Activated CD8-positive, alpha-beta memory T cell treated with anti-CD3 and anti-CD28 coated beads, Interleukin-2, amount 10 ng/mL, durations not matched to agents 7 days and 5 days (primary cell): Measurements from ENCODE around the gene ADH5. TPM values are rescaled to one million over a fixed set of nuclear protein-coding genes. Genes with fewer than 3 reads are reported as not detected.
"Not testable (repeated sequence)": the region's sequence is repeated elsewhere in the genome, so short reads cannot be mapped to it uniquely, and the experiment has no call there.

Experiments
- ATAC-seq: fragments of 150-1000 bp; cut with Tn5 transposase; one replicate; pipeline ENCODE4 v1.10.0; 2021; ENCODE audit warnings: moderate library complexity
- CTCF ChIA-PET: fragments of 350-600 bp; sonication (Branson Sonifier 250); formaldehyde crosslinking; loops from one replicate; lab custom pipeline; 2021; ENCODE audit warnings: antibody characterized with exemption; lab: Charles Lee
- DNase-seq: peaks from one replicate; pipeline ENCODE4 v3.0.0-alpha.2; 2020
- H3K27ac Mint-ChIP-seq: one replicate; pipeline ENCODE4 v1.8.0; 2021; ENCODE audit warnings: mild to moderate bottlenecking, mixed read lengths
- H3K27me3 Mint-ChIP-seq: one replicate; pipeline ENCODE4 v1.8.0; 2021; ENCODE audit warnings: mixed read lengths
- H3K36me3 Mint-ChIP-seq: one replicate; pipeline ENCODE4 v1.8.0; 2021; ENCODE audit warnings: mild to moderate bottlenecking, mixed read lengths
- H3K4me1 Mint-ChIP-seq: one replicate; pipeline ENCODE4 v1.8.0; 2021; ENCODE audit warnings: mixed read lengths
- H3K4me3 Mint-ChIP-seq: one replicate; pipeline ENCODE4 v1.8.0; 2021; ENCODE audit warnings: mild to moderate bottlenecking, moderate library complexity, mixed read lengths
- H3K9me3 Mint-ChIP-seq: one replicate; pipeline ENCODE4 v1.8.0; 2022; ENCODE audit warnings: low read depth, mixed read lengths
- total RNA-seq, 2 experiments: library from RNA; stranded (reverse); gene quantifications; one replicate each; pipeline ENCODE4 v1.2.3, GENCODE V29; 2021

Gene ADH5
- total RNA-seq, result 10 to 100 TPM; 97.4 to 97.8 TPM

- CTCF ChIA-PET, result interaction anchor here (1.0 to 4.2 kb wide), 6 partner anchors 32 to 946 kb away, joined by 3 to 30 read pairs (median 4); partner anchors contain the start of genes METAP1 and STPG2
- H3K9me3 Mint-ChIP-seq, result no peaks in the 10 kb centered on the region
- peaks cover 40% of the 10 kb centered on the region for H3K4me1 Mint-ChIP-seq
- H3K27ac Mint-ChIP-seq, result peak within 1 kb of the TSS; percentile 95
- peaks cover 21% of the 10 kb centered on the region for H3K36me3 Mint-ChIP-seq
- ATAC-seq (peak; percentile 97), DNase-seq (peak; percentile 94)
- peaks cover 3% of the 10 kb centered on the region for H3K27me3 Mint-ChIP-seq
- peak within 1 kb of the TSS; percentile 84 for H3K4me3 Mint-ChIP-seq
Measured at GRCh38 chr4:99088481-99089365, at the start of gene ADH5. ADH5 (minus strand) TSS chr4:99088788; CDS start chr4:99088700, 88 bp downstream.

DNA sequence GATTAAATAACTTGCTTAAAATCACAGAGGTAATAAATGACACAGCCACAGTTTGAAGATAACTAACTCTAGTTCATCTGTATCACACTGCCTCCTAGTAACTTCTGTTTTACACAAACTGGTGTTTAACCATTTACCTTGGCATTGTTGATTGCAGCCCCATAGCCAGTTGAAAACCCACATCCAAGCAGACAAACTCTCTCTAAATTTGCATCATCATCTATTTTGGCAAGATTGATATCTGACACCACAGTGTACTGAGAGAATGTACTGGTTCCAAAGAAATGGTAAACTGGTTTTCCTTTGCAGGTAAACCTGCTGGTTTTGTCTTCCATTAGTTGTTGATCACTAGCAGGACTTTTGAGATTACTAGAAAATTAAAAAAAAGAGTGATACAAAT is 47.7 kb upstream of the ADH5 start:
- no peak for ATAC-seq
- CTCF ChIA-PET, result no interaction called here
- Mint-ChIP-seq H3K4me1 (no peaks in the 10 kb centered on the region), H3K4me3 (no peak overlapping the region), H3K36me3 (no peaks in the 10 kb centered on the region), H3K27me3 (no peaks in the 10 kb centered on the region), H3K9me3 (no peaks in the 10 kb centered on the region), H3K27ac (no peak overlapping the region)
- DNase-seq, result no peak

DNA sequence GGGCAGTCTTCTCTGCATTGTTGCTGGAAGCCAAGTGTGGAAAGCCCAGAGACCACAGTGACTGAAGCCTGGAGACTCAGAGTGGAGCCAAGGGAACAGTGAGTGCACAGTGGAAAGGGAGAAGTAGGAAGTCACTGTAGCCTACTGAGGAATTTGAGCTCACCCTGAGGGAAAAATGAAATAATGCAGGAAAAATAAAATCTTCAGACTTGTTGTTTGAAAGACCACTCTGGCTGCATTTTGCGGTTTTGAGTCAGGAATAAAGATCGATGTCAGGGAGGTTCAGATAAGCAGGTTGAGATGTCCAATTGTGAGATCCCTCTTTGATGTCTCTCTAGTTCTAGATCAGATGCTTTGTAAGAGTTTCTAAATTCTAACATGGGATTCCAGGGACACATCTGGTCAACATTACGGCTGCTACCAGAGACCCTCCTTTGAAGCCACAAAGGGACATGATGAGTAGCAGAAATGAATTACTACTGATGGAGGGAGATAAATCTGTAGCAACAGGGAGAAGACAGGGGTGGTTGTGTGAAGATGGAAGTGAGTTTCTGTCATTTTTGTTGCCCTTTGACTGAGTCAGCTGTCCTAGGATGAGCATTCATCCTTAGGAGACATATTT is 47.1 kb upstream of the ADH5 start:
- Mint-ChIP-seq H3K27me3 (no peaks in the 10 kb centered on the region), H3K36me3 (no peaks in the 10 kb centered on the region), H3K4me1 (no peaks in the 10 kb centered on the region), H3K27ac (no peak overlapping the region), H3K4me3 (no peak overlapping the region), H3K9me3 (no peaks in the 10 kb centered on the region)
- no peak for ATAC-seq
- CTCF ChIA-PET, result no interaction called here
- no peak for DNase-seq

DNA sequence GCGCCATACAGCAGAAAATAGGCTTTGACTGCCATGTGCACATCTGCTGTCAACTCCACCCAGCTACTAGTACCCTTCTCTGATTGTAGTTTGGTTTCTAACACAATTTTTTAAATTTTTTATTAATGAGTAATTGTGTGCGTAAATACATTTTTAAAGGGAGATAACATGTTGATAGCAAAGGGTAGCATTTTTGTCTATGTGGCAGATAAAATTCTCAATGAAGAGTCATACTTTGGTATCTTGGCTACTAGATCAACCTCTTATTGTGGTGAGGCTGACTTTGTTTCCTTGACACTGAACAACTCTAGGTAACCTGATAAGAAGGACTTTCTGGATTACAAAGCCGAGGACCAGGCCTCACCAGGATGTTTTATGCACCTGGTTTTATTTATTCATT is 46.0 kb upstream of the ADH5 start:
- Mint-ChIP-seq H3K27me3 (peaks cover 2% of the 10 kb centered on the region), H3K27ac (no peak overlapping the region), H3K36me3 (no peaks in the 10 kb centered on the region), H3K4me3 (no peak overlapping the region), H3K9me3 (no peaks in the 10 kb centered on the region), H3K4me1 (no peaks in the 10 kb centered on the region)
- CTCF ChIA-PET, result interaction anchor here (0.7 kb wide), 1 partner anchor 139 kb away, joined by 3 read pairs; no protein-coding TSS in a partner anchor
- ATAC-seq (no peak), DNase-seq (no peak)

GRCh38 chr4:99131378-99131777 is 42.8 kb upstream of the ADH5 start:
- Mint-ChIP-seq H3K9me3 (no peaks in the 10 kb centered on the region), H3K27ac (no peak overlapping the region), H3K27me3 (peaks cover 5% of the 10 kb centered on the region), H3K4me1 (no peaks in the 10 kb centered on the region), H3K36me3 (no peaks in the 10 kb centered on the region), H3K4me3 (no peak overlapping the region)
- DNase-seq (no peak), ATAC-seq (no peak)
- CTCF ChIA-PET, result no interaction called here

DNA sequence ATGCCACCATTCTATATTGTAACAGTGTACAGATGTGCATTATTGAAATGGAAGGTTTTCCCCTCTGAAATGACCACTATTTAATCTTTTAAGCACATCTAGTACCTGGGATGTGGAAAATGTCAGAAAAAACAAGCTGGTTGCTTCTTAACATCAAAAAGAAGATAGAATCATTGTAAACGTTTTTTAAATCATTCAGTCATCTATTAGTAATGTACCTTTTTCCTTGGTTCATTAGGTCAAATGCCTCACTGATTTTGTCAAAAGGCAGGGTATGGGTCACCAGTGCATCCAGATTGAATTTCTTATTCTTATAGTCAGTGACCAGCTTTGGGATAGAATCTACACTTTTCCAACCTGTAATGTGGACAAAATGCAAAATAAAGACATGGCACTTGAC is 37.8 kb upstream of the ADH5 start:
- DNase-seq, result no peak
- H3K27ac Mint-ChIP-seq, result no peak overlapping the region
- ATAC-seq, result no peak
- no peaks in the 10 kb centered on the region for H3K36me3 Mint-ChIP-seq
- no peaks in the 10 kb centered on the region for H3K4me1 Mint-ChIP-seq
- H3K9me3 Mint-ChIP-seq, result no peaks in the 10 kb centered on the region
- H3K4me3 Mint-ChIP-seq, result no peak overlapping the region
- peaks cover 8% of the 10 kb centered on the region for H3K27me3 Mint-ChIP-seq
- CTCF ChIA-PET, result interaction anchor here (1.7 kb wide), 1 partner anchor 9 kb away, joined by 4 read pairs; no protein-coding TSS in a partner anchor

DNA sequence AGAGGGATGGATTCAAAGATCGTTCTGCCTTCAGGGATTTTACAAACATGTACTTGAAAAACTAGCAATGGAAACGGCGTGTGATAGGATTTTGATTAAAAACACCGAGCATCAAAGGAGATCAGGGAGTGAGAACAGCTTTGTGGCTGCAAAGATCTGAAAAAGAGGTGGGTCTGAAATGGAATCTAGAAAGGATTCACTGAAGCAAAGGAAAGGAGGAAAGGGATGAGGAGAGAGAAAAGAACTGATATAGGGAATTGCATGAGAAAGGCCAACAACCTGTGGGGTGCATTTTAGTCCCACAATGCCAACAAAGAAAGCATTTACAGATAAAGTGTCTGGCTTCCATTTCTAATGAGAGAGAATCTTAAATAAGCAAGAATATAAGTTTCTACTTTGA is 32.4 kb upstream of the ADH5 start:
- no peaks in the 10 kb centered on the region for H3K4me1 Mint-ChIP-seq
- ATAC-seq, result no peak
- no peaks in the 10 kb centered on the region for H3K9me3 Mint-ChIP-seq
- H3K27ac Mint-ChIP-seq, result no peak overlapping the region
- H3K27me3 Mint-ChIP-seq, result peaks cover 6% of the 10 kb centered on the region
- H3K36me3 Mint-ChIP-seq, result no peaks in the 10 kb centered on the region
- no peak for DNase-seq
- CTCF ChIA-PET, result interaction anchor here (1.5 to 2.1 kb wide), 3 partner anchors 284 to 342 kb away, joined by 5 to 6 read pairs (median 5); no protein-coding TSS in a partner anchor
- no peak overlapping the region for H3K4me3 Mint-ChIP-seq

GRCh38 chr4:99120501-99120900 is 31.9 kb upstream of the ADH5 start:
- DNase-seq (no peak), ATAC-seq (no peak)
- no peaks in the 10 kb centered on the region for H3K9me3 Mint-ChIP-seq
- peaks cover 3% of the 10 kb centered on the region for H3K27me3 Mint-ChIP-seq
- H3K36me3 Mint-ChIP-seq, result no peaks in the 10 kb centered on the region
- CTCF ChIA-PET, result interaction anchor here (2.1 kb wide), 1 partner anchor 284 kb away, joined by 6 read pairs; no protein-coding TSS in a partner anchor
- no peaks in the 10 kb centered on the region for H3K4me1 Mint-ChIP-seq
- H3K4me3 Mint-ChIP-seq, result no peak overlapping the region
- no peak overlapping the region for H3K27ac Mint-ChIP-seq

DNA sequence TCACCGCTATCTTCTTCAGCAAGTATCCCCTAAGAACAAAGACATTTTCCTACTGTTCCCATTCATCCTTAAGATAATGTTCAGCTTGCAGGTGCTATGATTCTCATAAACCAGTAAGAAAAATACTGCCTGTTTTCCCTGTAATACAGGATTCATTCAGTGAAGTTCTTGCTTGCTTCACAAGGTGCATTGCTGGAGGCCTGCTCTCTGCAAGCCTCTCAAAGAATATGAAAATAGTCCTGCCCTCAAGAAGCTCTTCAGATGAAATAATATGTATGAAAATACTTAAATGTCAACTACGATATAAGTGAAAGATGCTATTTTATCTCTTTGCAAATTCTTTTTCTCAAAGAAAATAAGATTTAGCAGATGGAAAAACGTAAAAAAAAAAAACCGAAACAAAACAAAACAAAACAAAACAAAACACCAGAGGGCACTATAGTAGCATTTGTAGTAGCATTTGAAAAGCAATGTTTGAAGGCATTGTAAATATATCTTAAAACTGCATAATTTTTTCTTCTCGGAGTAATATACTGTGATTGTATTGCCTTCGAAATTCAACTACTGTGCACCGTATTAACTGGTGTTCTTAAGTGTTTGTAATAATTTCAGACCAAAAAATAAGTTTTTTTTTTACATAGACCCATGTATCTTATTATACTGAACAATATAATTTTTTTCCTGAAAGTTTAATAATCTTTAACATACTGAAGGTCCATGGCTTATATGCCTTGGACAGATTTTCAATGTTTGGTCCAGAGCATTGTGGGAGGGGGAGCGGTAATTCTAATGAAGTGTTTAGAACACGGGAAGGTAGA is 29.5 kb upstream of the ADH5 start:
- no peak overlapping the region for H3K27ac Mint-ChIP-seq
- no peaks in the 10 kb centered on the region for H3K4me1 Mint-ChIP-seq
- CTCF ChIA-PET, result interaction anchor here (0.7 to 1.8 kb wide), 4 partner anchors 9 to 345 kb away, joined by 3 to 9 read pairs (median 4); partner anchors contain the start of gene ADH4
- H3K27me3 Mint-ChIP-seq, result peaks cover 3% of the 10 kb centered on the region
- no peaks in the 10 kb centered on the region for H3K9me3 Mint-ChIP-seq
- DNase-seq, result no peak
- no peaks in the 10 kb centered on the region for H3K36me3 Mint-ChIP-seq
- no peak overlapping the region for H3K4me3 Mint-ChIP-seq
- no peak for ATAC-seq

DNA sequence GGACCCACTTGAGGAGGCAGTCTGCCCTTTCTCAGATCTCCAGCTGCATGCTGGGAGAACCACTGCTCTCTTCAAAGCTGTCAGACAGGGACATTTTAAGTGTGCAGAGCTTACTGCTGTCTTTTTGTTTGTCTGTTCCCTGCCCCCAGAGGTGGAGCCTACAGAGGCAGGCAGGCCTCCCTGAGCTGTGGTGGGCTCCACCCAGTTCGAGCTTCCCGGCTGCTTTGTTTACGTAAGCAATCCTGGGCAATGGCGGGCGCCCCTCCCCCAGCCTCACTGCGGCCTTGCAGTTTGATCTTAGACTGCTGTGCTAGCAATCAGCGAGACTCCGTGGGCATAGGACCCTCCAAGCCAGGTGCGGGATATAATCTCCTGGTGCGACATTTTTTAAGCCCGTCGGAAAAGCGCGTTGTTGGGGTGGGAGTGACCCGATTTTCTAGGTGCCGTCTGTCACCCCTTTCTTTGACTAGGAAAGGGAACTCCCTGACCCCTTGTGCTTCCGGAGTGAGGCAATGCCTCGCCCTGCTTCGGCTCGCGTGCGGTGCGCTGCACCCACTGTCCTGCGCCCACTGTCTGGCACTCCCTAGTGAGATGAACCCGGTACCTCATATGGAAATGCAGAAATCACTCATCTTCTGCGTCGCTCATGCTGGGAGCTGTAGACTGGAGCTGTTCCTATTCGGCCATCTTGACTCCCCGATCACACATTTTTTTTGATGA is 28.7 kb upstream of the ADH5 start:
- H3K36me3 Mint-ChIP-seq, H3K4me1 Mint-ChIP-seq, H3K27ac Mint-ChIP-seq, DNase-seq, H3K9me3 Mint-ChIP-seq, ATAC-seq, H3K4me3 Mint-ChIP-seq, H3K27me3 Mint-ChIP-seq: not testable (repeated sequence)
- CTCF ChIA-PET, result interaction anchor here (0.7 to 1.8 kb wide), 4 partner anchors 10 to 345 kb away, joined by 3 to 9 read pairs (median 4); partner anchors contain the start of gene ADH4

DNA sequence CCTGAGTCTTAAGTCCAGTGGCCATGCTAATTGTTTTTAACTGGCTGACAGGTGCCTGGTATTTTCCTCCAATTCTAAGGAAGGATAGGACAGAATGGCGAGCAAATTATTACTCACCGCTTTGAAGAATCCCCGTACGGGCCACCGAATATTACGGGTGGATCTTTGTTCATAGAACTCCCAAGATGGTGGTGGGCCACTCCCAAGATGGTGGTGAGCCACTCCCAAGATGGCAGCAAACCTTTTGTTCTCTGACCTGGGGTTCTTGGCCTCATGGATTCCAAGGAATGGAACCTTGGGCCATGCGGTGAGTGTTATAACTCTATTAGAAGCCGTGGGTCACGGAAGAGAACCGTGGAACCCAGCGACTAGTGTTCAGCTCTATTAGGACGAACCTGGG is 20.7 kb upstream of the ADH5 start:
- not testable (repeated sequence) for DNase-seq, ATAC-seq, H3K27me3 Mint-ChIP-seq, H3K27ac Mint-ChIP-seq, H3K36me3 Mint-ChIP-seq, H3K9me3 Mint-ChIP-seq, H3K4me1 Mint-ChIP-seq, H3K4me3 Mint-ChIP-seq
- CTCF ChIA-PET, result interaction anchor here (0.9 kb wide), 1 partner anchor 53 kb away, joined by 3 read pairs; no protein-coding TSS in a partner anchor

- H3K36me3 Mint-ChIP-seq, result no peaks in the 10 kb centered on the region
- H3K9me3 Mint-ChIP-seq, result no peaks in the 10 kb centered on the region
- CTCF ChIA-PET, result interaction anchor here (1.9 kb wide), 1 partner anchor 301 kb away, joined by 4 read pairs; no protein-coding TSS in a partner anchor
- H3K4me1 Mint-ChIP-seq, result peaks cover 1% of the 10 kb centered on the region
- no peak for DNase-seq
- no peak overlapping the region for H3K4me3 Mint-ChIP-seq
- no peak for ATAC-seq
- no peak overlapping the region for H3K27ac Mint-ChIP-seq
- H3K27me3 Mint-ChIP-seq, result no peaks in the 10 kb centered on the region
Measured at GRCh38 chr4:99104153-99104552, 15.6 kb upstream of the ADH5 start.
